HG02885 (cell line): ENCODE measurements around the gene WFDC2.

Source experiments
- ATAC-seq: cut with Tn5 transposase; IDR thresholded peaks from one replicate; pipeline ENCODE4 v1.9.1; 2021; ENCODE audit warnings: mild to moderate bottlenecking; ENCODE audit not compliant: unreplicated experiment, poor library complexity

WFDC2 gene

DNA sequence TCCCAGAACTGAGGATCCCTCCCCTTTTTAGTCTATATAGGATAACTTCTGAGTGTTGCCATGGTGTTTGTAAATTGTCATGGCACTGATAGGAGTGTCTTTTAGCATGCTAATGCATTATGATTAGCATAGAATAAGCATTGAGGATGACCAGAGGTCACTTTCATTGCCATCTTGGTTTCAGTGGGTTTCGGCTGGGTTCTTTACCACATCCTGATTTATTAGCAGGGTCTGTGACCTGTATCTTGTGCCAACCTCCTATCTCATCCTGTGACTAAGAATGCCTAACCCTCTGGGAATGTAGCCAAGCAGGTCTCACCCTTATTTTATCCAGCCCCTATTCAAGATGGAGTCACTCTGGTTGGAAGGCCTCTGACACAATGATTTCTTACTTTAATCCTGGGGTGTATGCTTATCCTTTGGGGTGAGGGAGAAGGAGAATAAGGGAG, 19.6 kb downstream of the WFDC2 start:
- ATAC-seq, result no peak

DNA sequence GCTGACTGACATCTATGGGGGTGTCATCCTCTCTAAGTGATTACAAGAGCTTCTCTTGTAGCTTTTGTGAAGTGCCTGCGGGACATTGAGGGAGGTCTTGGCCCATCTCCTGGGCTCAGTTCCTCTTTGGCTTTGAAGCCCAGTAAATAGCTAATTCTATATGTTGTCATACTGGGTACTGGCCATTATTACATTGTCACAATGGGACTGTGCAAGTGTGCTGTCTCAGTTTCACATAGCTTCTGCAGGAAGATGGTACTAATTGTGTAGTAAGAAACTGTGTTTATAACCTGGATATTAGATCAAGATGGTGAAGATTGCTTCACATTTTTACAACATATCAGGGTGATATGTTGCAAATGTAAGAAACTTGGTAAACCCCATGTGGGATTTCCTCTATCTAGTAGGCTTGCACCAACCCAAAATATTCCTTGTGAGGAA, 26.0 kb downstream of the WFDC2 start:
- ATAC-seq, result no peak

DNA sequence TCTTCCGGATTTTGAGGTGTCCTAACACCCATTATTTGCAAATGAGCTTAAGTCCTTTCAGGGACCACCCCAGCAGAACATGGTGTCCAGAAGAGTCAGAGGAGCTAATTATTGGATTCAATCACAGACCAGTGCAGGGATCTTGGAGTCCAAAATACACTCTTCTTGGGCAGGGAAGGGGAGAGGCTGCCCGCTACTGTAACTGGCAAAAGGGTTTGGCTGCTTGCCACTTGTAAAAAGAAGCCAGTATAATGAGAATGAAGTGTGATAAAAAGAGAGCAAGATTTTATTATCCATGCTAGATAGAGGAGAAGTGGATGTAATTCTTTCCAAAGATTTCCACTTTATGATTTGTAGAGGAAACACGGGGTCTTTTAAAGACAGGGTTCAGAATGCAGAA, 26.6 kb downstream of the WFDC2 start:
- ATAC-seq, result no peak

DNA sequence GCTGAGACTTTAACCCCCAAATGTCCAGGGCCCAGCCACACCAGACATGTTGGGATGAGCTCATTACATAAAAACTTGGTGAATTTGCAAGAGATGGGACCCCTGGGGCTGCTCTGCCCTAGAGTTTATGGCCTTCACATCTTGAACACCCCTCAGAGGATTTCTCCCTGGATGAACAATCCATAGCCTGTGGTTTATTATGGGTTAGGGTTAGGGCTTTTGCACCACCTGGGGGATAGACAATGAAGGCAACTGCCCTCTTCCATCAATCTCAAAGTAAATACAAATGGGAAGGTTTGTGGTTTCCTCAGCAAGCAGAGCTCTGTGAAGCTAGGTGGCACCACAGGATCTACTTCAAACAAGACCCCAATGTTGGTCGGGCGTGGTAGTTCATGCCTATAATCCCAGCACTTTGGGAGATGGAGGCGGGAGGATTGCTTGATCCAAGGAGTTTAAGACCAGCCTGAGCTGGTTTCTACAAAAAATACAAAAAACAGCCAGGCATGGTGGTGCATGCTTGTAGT, 28.5 kb downstream of the WFDC2 start:
- ATAC-seq, result no peak

DNA sequence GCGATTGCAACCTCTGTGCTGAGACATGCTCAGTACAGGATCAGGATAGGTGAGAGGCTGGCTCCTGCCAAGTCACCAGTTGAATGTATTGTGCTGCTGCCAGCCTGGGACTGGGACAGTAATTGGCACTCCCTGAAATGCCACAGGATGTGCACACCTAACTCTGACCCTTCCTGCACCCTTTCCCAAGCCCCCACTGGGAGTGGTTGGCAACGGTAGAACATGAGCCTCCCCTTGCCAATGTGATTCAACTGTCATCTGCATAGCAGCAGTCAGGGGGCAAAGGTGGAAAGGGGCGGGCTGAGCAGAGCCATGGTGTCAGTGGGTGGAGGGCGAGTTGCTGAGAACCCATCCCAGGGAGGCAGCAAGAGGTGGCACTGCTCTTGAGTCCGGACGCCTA, 30.5 kb downstream of the WFDC2 start:
- ATAC-seq, result no peak

DNA sequence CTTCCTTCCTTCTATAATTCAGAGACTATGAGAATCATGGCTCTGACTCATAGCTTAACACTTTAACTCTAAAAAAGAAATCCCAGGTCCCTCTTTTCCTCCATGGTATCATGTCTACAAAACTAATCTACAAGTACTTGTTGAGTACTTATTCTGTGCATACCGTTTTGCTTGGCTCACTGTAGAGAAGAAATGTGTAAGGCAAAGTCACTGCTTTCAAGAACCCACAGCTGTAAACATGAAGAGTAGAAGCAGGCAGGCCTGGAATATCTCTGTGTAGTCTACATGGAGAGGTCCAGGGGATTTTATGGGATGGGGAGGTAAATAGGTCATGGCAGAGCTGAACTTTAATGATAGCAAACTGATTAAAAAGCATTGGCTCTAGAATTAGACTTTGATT, 32.0 kb downstream of the WFDC2 start:
- no peak for ATAC-seq

DNA sequence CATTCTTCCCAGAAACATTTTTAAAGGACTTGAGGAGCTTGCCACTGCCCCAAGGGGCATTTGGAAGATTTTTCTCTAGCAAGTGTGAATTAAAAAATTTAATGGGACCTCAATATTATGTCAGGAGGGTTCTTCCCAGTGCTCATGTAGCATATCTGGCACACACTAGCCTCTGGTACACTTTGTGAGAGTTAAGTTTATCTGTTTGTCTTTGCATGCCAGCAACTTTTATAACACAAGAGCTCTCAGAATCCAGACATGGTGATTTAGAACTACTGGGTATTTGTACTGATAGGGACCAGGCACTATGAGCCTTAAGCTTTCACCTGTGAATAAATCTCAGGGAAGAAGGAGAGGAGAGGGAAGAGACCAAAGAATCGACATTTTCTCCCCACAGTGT, 33.0 kb downstream of the WFDC2 start:
- no peak for ATAC-seq

DNA sequence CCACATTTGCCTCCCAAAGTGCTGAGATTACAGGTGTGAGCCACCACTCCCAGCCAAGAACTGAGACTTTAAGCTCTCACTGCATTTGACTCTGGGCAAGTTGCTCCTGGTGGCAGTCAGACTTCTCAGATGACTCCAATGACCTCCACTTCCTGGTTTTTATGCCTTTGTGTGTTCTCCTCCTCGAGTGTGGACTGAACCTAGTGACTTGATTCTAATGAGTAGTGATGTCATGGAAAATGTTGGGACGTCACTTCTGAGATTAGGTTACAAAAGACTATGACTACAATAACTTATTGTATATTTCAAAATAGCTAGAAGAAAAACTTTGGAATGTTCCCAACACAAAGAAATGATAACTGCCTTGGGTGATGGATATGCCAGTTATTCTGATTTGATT, 33.9 kb downstream of the WFDC2 start:
- no peak for ATAC-seq

DNA sequence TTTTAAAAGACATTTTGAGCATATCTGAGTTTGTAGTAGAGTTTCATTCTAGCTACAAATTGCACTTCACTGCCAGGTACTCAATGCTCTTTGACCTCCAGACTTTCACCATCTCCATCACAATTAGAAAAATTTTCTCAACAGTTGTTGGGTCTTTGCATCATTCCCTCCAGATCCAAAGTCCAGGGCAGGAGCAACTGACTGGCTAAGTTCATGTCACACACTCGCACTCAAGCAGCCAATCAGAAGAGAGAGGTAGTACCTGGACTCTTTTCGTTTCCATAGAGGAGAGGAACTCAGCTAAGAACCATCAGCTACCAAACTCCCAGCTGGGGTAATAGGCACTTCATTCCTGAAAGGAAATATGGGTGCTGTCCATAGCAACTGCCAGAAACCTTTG, 36.8 kb downstream of the WFDC2 start:
- no peak for ATAC-seq

DNA sequence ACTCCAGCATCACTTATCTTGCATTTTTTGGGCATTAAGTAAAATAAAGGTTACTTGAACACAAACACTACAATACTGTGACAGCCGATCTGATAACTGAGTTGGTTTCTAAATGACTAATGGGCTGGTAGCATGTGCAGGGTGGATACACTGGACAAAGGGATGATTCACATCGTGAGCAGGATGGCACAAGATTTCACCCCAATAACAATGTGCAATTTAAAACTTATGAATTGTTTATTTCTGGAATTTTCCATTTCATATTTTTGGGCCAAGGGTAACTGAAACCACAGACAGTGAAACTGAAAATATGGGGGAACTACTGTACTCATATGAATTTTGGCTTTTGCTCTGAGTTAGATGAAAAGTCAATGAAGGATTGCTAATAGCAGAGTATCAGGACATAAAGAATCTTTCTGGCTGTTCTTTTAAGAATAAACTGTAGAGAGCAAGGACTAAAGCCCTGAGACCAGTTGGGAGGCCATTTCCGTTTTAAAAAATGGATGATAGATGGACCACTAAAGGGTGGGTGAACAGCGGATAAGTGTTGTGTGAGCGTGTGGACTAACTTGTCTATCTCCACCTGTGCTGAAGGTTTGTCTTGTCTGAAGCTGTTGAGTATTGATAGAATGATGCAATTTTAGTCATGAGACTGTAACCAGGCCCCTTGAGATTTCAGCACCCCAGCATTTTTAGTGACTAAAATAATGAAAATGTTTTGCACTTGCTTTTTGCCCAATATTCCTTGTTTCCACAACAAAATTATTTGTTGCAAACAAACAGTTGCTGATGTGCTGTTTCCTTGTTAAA, 37.7 kb downstream of the WFDC2 start:
- ATAC-seq, result no peak

DNA sequence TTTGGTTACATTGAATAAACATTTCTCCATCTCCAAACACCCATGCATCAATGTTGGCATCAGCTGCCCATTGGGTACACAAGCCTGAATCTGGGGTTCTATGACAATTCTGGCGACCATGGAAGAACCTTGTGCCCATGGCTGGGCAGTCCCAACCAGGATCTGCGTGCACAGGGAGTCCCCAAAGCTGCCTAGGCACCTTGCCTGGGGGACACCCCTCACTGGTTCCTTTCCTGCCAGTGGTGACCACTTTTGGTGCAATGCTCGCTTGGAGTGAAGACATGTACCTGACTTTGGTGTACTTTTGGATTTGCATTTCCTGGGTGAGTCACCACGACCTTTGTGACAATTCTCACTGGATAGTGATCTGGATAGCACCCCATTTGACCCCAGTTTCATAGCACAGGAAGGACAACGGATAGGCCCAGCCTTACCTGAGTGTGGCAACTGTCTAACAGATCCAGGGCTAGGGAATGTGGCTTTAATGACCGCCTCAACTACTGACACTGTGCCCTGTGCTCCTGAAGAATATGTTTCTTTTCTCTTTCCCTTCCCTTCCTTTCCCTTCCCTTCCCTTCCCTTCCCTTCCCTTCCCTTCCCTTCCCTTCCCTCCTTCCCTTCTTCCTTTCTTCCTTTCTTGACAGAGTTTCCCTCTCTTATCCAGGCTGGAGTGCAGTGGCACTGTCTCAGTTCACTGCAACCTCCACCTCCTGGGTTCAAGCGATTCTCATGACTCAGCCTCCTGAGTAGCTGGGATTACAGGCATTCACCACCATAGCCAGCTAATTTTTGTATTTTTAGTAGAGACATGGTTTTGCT, 38.7 kb downstream of the WFDC2 start:
- ATAC-seq, result no peak

DNA sequence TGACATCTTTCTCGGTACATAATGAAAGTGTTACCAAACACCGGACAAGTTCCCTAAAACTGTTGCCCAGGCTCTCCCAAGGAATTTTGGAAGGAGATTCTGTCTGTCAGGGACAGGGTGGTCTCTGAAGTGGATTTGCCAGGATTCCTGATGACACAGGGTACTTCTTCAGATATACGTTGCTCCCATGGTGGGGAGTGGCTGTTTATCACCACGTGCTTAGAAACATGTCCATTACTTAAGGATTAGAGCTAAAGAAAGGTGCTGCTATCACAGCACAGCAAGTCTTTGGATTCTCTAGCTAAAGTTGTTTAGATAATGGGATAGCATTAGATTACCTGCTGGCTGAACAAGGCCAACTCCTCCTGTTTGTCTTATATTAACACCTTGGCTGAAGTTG, 39.5 kb downstream of the WFDC2 start:
- no peak for ATAC-seq

DNA sequence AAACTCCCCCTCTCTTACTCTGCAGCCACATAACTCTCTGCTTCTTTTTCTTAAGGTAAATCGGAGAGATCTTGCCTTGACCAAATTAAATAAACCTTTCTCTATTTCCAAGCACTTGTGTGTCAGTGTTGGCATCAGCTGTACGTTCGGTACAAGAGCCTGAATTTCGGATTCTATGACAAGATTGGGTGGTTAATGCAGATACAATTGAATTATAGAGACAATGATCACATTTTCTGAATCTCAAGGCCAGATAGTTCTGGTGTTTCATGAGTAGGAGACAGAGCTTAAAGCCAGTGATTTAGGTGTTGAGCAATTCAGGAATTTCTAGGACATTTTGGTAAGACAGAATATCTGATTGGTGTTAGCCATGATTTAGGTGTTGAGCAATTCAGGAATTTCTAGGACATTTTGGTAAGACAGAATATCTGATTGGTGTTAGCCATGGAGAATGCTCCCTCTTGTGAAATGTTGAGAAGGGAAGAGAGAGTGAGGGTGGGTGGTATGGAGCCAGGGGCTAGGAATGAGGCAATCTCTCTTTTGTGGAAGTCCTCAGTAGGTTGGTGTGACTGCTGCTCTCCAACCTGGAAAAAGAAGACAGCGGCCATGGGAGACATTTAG, 40.8 kb downstream of the WFDC2 start:
- no peak for ATAC-seq

DNA sequence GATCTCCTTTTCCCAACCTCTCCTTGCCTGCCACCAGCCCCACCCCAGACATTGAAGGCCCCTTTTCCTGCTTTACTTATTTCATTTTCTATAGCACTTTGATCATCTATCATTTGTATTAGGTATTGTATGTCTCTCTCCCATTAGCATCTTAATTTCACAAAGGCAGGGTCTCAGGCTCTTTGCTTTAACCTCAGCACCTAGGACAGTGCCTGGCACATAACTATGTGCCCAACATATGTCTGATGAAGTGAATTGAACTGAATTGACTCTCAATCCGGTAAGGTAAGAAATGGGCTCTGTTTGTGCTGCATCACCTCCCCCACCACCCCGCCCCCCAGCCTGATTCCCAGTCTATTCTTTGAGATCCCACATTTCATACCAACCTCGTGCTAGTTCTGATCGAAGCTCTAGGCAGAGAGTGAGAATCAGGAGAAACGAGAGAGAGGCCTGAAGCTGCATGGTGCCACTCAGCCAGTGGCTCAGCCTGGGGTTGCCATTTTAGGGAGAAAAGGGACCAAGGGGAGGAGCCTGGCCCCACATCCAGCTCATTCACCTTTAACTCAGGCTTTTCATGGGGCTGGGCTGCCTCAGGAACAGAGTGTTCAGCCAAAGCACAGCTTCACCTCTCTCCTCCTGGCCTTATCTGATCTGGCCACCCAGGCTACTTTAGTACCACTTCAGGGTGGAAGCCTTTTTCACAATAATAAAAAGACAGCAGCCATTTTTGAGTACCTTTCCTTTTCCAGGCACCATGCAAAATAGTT, 45.8 kb downstream of the WFDC2 start, which contains the start of gene SPINT3:
SPINT3 (minus strand) TSS at position 476 of the 767 bp plus-strand sequence; CDS start at position 462, 14 bp downstream.
- no peak for ATAC-seq

DNA sequence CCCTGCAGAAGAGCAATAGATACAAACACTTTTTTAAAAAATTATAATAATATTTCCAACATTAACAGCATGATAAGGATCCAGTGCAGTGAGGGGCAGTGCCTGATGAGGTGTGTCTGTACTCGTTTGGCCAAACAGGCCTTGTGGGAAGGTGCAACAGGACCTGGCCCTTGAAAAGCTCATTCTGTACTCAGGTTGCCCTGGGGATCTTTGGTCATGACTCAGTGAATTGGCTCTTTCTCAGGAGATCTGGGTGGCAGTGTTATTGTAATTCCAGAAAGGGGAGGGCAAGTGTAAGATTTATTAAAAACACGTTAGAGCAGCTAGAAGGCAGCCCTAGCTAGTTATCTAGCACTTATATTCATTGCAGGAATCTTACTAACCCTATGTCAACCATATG, 48.7 kb downstream of the WFDC2 start:
- ATAC-seq, result no peak

DNA sequence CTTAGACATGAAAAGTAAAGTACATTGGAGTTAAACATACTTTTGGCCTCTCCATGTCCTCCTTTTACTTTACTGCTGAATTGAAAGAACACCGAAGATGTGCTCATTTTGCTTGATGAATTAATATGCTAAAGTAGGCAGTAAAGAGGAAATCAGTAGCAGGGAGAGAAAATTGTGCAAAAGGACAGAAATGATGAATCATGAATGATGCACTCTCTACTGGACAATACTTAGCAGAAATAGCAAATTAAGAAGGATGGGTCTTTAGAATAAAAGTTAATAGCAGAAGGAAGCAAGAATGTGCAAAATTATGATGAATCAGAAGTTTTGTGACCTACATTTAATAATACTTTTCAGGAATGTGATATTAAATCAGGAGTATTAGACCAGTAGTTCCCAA, 54.3 kb downstream of the WFDC2 start:
- ATAC-seq, result no peak

DNA sequence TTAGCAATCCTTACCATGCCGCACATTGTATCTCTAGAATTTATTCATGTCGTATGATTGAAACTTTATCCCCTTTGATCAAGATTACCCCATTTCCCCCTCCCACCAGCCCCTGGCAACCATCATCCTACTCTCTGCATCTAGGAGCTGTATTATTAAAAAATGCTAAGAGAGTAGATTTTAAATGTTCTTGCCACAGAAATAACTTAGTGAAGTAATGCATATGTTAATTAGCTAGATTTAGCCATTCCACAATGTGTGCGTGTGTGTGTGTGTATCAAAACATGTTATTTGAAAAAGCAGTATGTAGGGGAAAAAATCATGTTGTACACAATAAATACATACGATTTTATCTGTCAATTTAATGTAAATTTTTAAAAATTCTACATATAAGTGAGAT, 57.7 kb downstream of the WFDC2 start:
- no peak for ATAC-seq
